ENCODE data around the gene SPTA1. TPM values are rescaled to one million over a fixed set of nuclear protein-coding genes. Genes with fewer than 3 reads are reported as not detected.

SPTA1 gene
- total RNA-seq, 1 donor from 2014 or later = not detected

DNA sequence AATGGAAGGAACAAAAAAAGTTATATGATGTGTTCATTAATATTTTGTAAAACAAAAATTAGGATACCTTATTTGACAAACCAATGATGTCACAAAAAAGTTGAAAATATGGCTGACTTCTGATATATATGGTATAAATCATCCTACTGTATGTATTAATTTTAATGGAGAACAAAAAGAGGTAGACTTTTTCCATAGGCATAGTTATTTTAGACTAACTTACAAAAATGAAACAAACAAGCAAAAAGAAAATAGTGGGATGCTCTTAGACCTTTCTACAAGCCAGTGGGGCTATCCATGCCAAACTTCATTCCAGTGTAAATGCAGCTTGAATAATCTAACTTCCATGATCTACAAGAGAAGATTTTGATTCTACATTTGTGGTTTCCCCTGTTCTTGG is 522 bp upstream of the SPTA1 start:
- no peak for DNase-seq (ENCODE audit: extremely low read depth, low read depth, low spot score)

GRCh38 chr1:158685085-158685484 is 1.4 kb downstream of the SPTA1 start:
- no peak for DNase-seq (ENCODE audit: extremely low read depth, low read depth, low spot score)

DNA sequence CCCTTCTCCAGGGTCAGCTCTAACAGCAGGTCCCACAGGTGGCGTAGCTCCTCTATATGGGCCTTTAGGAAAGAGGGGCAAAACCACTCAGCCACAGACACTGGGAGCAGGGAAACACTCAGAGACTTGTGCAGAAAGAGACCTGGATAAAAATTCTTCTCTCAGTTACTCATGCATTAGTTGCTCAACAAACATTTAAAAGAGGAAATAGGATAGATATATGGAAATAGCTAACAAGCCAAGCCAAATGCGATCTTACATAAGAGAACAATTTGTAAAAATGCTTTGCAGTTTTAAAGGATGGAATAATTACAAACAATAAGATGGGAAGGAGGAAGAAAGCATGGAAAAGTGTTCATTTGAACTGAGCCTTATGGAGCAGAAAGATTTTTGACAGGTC is 4.9 kb downstream of the SPTA1 start:
- DNase-seq (ENCODE audit: extremely low read depth, low read depth, low spot score) = no peak

GRCh38 chr1:158679289-158679688 is 7.2 kb downstream of the SPTA1 start:
- no peak for DNase-seq (ENCODE audit: extremely low read depth, low read depth, low spot score)

DNA sequence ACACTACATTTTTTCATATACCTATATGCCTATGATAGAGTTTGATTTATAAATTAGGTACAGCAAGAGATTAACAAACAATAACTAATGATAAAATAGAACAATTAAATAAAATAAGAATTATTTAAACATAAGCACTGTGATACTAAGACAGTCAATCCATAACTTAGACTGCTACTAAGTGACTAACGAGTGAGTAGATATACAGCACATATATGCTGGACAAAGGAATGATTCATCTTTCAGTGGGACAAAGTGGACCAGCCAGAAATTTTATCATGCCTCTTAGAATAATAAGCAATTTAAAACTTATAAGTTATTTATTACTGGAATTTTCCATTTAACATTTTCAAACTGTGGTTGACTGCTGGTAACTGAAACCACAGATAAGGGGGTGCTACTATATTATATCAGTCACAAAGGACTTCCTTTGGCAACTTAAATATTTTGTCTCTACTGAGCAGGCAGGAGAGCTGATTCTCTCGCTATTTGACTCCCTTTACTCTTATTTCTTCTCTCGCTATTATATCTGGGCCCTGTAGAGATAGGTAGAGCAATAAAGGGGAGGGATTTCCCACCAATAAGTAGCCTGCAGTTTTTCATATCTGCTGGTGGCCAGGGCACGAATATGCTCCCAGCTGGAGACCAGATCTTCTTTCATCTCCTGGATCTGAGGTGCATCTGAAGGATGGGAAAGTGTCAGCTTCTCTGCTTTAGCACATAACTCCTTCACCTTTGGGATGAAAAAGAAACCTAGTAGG is 10.8 kb downstream of the SPTA1 start:
- no peak for DNase-seq (ENCODE audit: extremely low read depth, low read depth, low spot score)

- no peak for DNase-seq (ENCODE audit: extremely low read depth, low read depth, low spot score)
Observed at GRCh38 chr1:158674302-158674701, 12.2 kb downstream of the SPTA1 start.

- DNase-seq (ENCODE audit: extremely low read depth, low read depth, low spot score) = no peak
Observed at GRCh38 chr1:158666037-158666436, 20.5 kb downstream of the SPTA1 start.

DNA sequence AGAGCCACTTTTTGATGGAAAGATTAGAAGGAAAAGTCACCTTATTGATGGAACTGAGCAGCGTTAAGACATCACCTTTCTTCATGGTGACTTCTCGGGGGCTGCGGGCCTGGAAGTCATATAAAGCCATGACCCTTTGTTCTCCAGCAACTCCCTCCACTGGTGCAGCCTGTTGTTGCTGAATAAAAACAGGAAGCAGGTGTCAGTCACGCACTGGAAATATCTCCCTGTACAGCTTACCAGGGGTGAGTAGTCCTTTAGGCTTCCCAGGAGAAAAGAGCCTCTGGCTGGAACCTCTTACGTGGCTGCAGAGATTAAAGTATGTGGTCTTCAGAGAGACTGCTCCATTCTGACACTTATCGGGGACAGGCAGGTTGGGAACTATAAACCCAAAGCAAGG is 31.9 kb downstream of the SPTA1 start:
- no peak for DNase-seq (ENCODE audit: extremely low read depth, low read depth, low spot score)

DNA sequence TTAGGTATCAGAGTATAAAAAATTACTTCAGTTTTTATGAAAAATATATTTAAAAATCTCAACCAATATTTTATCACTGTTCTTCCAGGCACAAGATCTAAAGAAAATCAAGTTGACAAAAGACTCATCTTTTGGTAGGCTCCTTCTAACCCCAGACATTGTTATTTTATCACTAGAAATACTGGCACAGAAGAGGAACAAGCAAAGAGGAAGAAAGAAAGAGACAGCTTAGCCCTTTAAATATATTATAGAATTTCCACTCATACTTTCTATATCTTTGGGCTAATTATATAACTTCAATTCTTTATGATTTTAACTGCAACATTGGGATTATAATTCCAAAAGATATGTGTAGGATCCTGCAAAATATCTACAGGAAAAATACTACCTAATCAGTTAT is 32.4 kb downstream of the SPTA1 start:
- no peak for DNase-seq (ENCODE audit: extremely low read depth, low read depth, low spot score)

DNA sequence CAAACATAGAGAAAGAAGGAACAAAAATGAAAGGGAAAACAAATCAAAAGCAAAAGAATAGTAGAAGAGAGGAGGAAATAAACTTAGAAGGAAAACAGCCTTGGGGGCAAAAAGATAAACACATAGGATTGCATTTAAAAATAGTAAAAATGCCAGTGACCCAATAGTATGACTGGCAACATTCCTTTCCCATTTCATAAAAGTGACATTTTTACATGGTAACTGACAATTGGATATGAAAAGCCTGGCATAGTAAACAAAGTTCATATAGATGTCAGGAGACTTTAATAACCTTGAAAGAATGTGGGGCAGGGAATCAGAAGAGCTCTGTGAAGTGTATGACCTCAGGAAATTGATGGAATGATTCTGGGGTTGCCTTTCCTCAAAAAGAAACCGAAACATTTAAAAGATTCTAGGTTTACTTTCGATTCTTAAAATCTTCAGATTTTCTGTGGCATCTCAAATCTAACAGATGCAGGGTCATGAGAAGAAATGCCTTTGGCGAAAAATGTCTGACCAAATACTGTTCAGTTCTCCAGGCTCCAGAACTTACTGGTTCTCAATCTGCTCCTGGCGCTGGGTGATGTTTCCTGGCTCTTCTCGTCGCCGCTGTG is 33.7 kb downstream of the SPTA1 start:
- no peak for DNase-seq (ENCODE audit: extremely low read depth, low read depth, low spot score)

- DNase-seq (ENCODE audit: extremely low read depth, low read depth, low spot score) = no peak
Observed at GRCh38 chr1:158649052-158649451, 37.5 kb downstream of the SPTA1 start.

GRCh38 chr1:158646465-158646864 is 40.0 kb downstream of the SPTA1 start:
- DNase-seq (ENCODE audit: extremely low read depth, low read depth, low spot score) = no peak

DNA sequence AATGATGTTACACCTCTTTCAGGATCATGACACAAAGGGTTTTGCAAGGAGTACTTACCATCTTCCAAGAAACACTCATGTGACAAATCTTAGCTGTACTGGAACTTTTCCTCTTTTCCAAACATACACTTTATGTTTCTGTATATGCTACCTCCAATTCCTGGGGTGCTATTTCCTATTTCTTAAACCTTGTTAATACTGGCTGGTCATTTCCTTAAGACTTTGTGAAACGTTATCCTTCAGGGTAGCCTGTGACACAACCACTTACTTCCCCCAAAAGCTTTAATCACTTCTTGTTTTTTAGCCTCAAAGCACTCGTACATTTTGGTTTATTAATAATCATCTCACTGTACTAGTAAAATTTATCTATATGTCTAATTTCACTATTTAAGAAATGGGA is 42.1 kb downstream of the SPTA1 start:
- DNase-seq (ENCODE audit: extremely low read depth, low read depth, low spot score) = no peak

DNA sequence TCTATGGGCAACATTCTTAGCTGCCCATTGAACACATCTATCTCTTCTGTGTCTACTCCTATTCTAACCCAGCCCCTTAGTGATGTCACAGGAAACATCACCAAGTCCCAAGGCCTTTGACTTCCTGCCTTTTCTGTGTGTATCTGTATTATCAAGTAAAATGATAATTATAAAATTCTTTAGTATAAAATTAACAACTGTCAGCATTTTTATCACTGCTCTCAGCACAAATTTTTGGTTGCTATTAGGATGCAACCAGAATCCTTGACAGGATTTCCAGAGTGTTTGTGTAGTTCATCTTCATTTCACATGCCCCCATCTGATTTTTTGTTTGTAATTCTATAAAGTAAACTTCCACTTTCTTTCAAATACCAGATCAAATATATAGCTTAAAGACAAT is 47.6 kb downstream of the SPTA1 start:
- no peak for DNase-seq (ENCODE audit: extremely low read depth, low read depth, low spot score)

- no peak for DNase-seq (ENCODE audit: extremely low read depth, low read depth, low spot score)
Observed at GRCh38 chr1:158638146-158638545, 48.4 kb downstream of the SPTA1 start.

GRCh38 chr1:158613764-158614163 is 72.8 kb downstream of the SPTA1 start:
- no peak for DNase-seq (ENCODE audit: extremely low read depth, low read depth, low spot score)

DNA sequence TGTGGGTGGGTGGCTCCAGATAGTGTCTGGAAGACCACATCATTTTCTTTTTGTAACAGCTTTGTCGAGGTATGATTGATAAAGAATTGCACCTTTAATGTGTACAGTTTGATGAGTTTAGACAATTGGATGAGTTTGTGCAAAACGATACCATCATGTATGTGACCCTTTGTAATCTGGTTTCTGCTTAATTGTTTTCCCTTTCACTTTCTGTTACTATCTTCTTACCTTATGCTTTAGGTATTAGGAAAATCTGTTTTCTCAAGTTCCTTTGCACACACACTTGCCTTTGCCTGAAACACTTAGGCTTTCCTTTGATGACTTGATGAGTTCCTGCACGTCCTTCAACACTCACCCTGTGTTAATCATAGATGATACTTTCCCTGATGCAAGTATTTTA is 74.6 kb downstream of the SPTA1 start:
- no peak for DNase-seq (ENCODE audit: extremely low read depth, low read depth, low spot score)

DNA sequence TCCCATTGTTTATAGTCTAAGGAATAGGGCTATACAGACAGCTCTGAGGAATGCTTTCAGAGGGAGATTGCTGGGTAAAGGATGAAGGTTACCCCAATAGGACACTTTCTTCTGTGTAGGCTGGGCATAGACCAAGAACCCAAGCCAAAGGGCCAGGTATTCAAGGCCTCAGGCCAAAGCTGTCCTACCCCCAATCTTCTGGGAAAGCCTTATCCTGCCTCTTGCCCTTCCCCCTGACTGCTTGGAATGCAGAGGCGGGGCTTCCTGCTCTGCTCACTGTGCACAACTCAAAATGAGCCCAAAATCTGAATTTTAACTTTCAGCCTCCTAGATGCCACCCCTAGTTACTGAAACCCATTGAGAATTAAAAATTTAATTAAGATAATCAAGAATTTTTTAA is 79.2 kb downstream of the SPTA1 start:
- DNase-seq (ENCODE audit: extremely low read depth, low read depth, low spot score) = no peak

DNA sequence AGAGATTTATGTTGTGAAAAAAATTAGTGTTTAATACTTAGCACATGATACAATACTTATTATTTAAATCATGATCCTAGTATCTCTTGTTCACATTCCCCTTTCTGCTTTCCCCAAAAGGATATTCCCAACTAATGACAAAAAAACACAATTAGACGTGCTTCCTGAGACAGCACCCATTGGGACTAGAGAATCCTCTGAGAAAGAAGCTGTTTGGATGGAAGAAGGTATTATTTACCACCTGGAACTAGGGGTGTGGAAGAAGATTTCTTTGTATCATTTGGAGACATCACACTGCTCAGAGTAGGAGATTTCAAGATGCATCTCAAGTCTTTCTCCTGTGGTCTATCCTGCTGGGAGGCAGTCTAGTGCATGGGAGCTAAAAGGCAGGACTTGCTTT is 81.5 kb downstream of the SPTA1 start, which contains the start of gene OR10Z1:
OR10Z1 (plus strand) TSS at position 301 of the 400 bp plus-strand sequence. CDS start 1,171 bp downstream, outside the sequence.
- no peak for DNase-seq (ENCODE audit: extremely low read depth, low read depth, low spot score)

GRCh38 chr1:158600735-158601134 is 85.8 kb downstream of the SPTA1 start:
- DNase-seq (ENCODE audit: extremely low read depth, low read depth, low spot score) = no peak

DNA sequence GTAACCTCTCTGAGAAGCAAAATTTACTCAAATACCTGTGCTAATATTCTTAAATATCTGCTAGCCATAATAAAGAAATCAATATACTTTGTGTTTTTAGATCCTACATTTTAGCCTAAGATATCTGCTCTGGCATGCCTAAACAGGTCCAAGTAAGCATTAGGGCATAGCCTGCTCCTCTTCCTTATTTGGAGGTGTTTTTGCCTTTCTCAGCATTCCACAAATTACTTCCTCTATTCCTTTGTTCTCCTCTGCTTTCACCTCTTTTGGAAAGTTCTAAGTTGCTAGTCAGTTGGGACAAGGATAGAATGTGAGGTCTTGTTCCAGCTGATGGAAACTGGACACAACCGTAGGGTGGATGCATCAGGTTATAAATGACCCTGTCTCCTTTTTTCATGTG is 99.6 kb downstream of the SPTA1 start:
- no peak for DNase-seq (ENCODE audit: extremely low read depth, low read depth, low spot score)

DNA sequence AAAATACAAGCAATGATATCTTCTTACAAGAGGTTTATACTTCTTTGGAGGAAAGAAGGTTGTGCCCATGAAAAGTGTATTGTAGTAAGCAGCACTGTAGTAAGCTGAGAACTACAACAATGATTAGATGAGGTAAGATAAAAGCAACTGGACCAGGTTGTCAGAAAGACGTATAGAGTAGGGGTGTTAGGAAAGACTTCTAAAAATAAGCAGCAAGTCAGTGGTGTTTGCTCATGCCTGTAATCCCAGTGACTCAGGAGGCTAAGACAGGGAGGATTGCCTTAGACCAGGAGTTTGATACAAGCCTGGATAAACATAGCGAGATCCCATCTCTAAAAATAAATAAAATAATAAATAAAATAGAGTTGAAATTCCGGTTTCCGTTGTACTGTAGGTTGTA is 102.6 kb downstream of the SPTA1 start:
- DNase-seq (ENCODE audit: extremely low read depth, low read depth, low spot score) = no peak

GRCh38 chr1:158579733-158580132 is 106.8 kb downstream of the SPTA1 start, which contains the start of gene OR10X1:
Gene OR10X1, minus strand, starts transcription at chr1:158579899. Its CDS starts 0 bp downstream, at chr1:158579899.
- no peak for DNase-seq (ENCODE audit: extremely low read depth, low read depth, low spot score)

Measured in glomerular endothelial cell (primary cell).